ENCODE measurements around the gene CFAP74. TPM values are rescaled to one million over a fixed set of nuclear protein-coding genes. Genes with fewer than 3 reads are reported as not detected.
A peak's percentile ranks its signal among the peaks of the same experiment; 100 is the strongest.

Gene CFAP74
- total and polyA plus RNA-seq, 9 of the 15 experiments (the other 6 are each of a cell fraction or from before 2014, with no cell fraction given), result 0.03 to 0.15 (median 0.05) TPM; not detected in 6

DNA sequence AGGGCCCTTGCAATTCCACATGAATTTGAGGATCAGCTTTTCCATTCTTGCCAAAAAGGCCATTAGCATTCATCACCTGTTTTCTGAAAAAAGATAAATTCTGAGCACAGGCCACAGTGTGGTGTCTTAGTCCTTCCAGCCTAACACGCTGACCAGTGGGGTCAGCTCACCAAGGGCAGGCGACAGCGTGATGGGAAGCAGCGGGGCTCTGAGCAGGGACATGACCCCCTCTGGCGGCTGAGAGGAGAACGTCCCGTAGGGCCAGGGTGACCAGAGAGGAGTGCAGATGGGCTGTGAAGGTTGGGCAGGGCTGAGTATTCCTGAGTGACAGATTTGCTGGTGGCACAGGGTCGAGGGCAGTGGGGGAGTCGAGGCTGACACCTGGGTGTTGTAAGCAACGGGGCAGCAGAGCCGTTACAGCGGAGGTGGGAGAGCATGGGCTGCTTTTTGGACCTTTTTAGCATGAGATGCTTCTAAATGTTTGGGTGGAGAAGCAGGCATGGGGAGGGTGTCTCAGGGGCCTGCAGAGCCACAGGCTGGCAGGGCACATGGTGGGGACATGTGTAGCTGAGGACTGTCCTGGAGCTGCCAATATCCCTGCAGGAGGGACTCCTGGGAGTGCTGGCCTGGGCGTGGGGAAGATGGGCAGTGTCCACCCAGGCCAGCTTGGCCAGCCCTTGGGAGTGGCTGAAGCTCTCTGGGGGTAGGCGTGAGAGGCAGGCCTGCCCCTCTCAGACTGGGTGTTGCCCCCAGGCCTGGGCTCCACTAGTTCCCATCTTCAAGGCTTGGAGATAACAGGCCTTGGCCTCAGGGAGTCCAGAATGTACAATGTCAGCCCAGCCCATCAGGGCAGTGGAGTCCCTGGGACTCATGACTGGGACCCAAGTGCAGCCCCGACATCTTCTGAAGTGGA is 97.1 kb downstream of the CFAP74 start (continued):
- TF ChIP-seq, protein P1, sequence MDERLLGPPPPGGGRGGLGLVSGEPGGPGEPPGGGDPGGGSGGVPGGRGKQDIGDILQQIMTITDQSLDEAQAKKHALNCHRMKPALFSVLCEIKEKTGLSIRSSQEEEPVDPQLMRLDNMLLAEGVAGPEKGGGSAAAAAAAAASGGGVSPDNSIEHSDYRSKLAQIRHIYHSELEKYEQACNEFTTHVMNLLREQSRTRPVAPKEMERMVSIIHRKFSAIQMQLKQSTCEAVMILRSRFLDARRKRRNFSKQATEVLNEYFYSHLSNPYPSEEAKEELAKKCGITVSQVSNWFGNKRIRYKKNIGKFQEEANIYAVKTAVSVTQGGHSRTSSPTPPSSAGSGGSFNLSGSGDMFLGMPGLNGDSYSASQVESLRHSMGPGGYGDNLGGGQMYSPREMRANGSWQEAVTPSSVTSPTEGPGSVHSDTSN (CRISPR knock-in tag; IDR thresholded peaks at IDR 0.05; ENCODE audit: low read depth), result no peak
- TF ChIP-seq, protein P1 (tag; conservative IDR thresholded peaks at IDR 0.05; ENCODE audit: low read depth), result no peak; the same call in 1 of the 2 replicates
- TF ChIP-seq DPF2 (IDR thresholded peaks at IDR 0.05) (peak; percentile 70), MITF (IDR thresholded peaks at IDR 0.05) (0 out of 2 replicates have a peak, but pooled peaks have one; percentile 39), SAFB2 (IDR thresholded peaks at IDR 0.05; ENCODE audit: borderline replicate concordance, low read depth, low read length, severe bottlenecking) (no peak), NFXL1 (CRISPR knock-in tag; IDR thresholded peaks at IDR 0.05) (no peak), HLTF (IDR thresholded peaks at IDR 0.05) (peak; percentile 20; the same call in 1 of the 2 replicates), KHSRP (IDR thresholded peaks at IDR 0.05) (no peak), NFIC (IDR thresholded peaks at IDR 0.05) (0 out of 2 replicates have a peak, but pooled peaks have one; percentile 18), ZNF76 (CRISPR knock-in tag; IDR thresholded peaks at IDR 0.05; ENCODE audit: borderline replicate concordance) (no peak), C11orf30 (IDR thresholded peaks at IDR 0.05; ENCODE audit: low read depth) (no peak), BRF2 (IDR thresholded peaks at IDR 0.05; ENCODE audit: borderline replicate concordance, insufficient read depth, insufficient read length) (no peak), ATF1 (CRISPR knock-in tag; IDR thresholded peaks at IDR 0.05) (no peak), ATF1 (tag; IDR thresholded peaks at IDR 0.05) (peak; percentile 73), USF1 (CRISPR knock-in tag; IDR thresholded peaks at IDR 0.05) (no peak), GTF2E2 (tag; IDR thresholded peaks at IDR 0.05) (no peak), NFIX (CRISPR knock-in tag; IDR thresholded peaks at IDR 0.05; ENCODE audit: low read depth) (no peak)
- TF ChIP-seq, protein P2, sequence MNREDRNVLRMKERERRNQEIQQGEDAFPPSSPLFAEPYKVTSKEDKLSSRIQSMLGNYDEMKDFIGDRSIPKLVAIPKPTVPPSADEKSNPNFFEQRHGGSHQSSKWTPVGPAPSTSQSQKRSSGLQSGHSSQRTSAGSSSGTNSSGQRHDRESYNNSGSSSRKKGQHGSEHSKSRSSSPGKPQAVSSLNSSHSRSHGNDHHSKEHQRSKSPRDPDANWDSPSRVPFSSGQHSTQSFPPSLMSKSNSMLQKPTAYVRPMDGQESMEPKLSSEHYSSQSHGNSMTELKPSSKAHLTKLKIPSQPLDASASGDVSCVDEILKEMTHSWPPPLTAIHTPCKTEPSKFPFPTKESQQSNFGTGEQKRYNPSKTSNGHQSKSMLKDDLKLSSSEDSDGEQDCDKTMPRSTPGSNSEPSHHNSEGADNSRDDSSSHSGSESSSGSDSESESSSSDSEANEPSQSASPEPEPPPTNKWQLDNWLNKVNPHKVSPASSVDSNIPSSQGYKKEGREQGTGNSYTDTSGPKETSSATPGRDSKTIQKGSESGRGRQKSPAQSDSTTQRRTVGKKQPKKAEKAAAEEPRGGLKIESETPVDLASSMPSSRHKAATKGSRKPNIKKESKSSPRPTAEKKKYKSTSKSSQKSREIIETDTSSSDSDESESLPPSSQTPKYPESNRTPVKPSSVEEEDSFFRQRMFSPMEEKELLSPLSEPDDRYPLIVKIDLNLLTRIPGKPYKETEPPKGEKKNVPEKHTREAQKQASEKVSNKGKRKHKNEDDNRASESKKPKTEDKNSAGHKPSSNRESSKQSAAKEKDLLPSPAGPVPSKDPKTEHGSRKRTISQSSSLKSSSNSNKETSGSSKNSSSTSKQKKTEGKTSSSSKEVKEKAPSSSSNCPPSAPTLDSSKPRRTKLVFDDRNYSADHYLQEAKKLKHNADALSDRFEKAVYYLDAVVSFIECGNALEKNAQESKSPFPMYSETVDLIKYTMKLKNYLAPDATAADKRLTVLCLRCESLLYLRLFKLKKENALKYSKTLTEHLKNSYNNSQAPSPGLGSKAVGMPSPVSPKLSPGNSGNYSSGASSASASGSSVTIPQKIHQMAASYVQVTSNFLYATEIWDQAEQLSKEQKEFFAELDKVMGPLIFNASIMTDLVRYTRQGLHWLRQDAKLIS (CRISPR knock-in tag; IDR thresholded peaks at IDR 0.05), result no peak
